Smooth muscle cell (in vitro differentiated cells): ENCODE results near the gene APOBR. TPM values are rescaled to one million over a fixed set of nuclear protein-coding genes. Genes with fewer than 3 reads are reported as not detected.
"Not testable (repeated sequence)": the region's sequence is repeated elsewhere in the genome, so short reads cannot be mapped to it uniquely, and the experiment has no call there.

Experiments used
- DNase-seq: peaks from one replicate; lab custom pipeline; 2025; ENCODE audit not compliant: unreplicated experiment; lab: John Stamatoyannopoulos, UW
- H2AFZ ChIP-seq: fragments of 200-600 bp; sonication (generic); 2 replicates; pipeline ENCODE4 v1.6.0; 2016; ENCODE audit warnings: antibody characterized with exemption, low read depth, mild to moderate bottlenecking
- H3F3A ChIP-seq: fragments of 200-600 bp; sonication (generic); 2 replicates; pipeline ENCODE4 v1.6.0; 2017; ENCODE audit warnings: antibody characterized with exemption, low read depth
- H3K27ac ChIP-seq: fragments of 200-600 bp; sonication (generic); 2 replicates; pipeline ENCODE4 v1.5.1; 2016; ENCODE audit warnings: low read depth, mild to moderate bottlenecking
- H3K27me3 ChIP-seq: fragments of 200-600 bp; sonication (generic); 2 replicates; pipeline ENCODE4 v1.6.1; 2016; ENCODE audit warnings: low read depth, mild to moderate bottlenecking
- H3K36me3 ChIP-seq: fragments of 200-600 bp; sonication (generic); 2 replicates; pipeline ENCODE4 v1.5.1; 2016; ENCODE audit warnings: low read depth
- H3K4me1 ChIP-seq: fragments of 200-600 bp; sonication (generic); 2 replicates; pipeline ENCODE4 v1.5.1; 2016; ENCODE audit warnings: low read depth
- H3K4me2 ChIP-seq: fragments of 200-600 bp; sonication (generic); 2 replicates; pipeline ENCODE4 v1.6.0; 2016; ENCODE audit warnings: mild to moderate bottlenecking
- H3K4me3 ChIP-seq: fragments of 200-600 bp; sonication (generic); 2 replicates; pipeline ENCODE4 v1.5.1; 2016; ENCODE audit warnings: mild to moderate bottlenecking
- H3K79me2 ChIP-seq: fragments of 200-600 bp; sonication (generic); 2 replicates; pipeline ENCODE4 v1.6.0; 2016; ENCODE audit warnings: low read depth, mild to moderate bottlenecking
- H3K9ac ChIP-seq: fragments of 200-600 bp; sonication (generic); 2 replicates; pipeline ENCODE4 v1.6.0; 2016; ENCODE audit warnings: low read depth
- H3K9me3 ChIP-seq: fragments of 200-600 bp; sonication (generic); replicated peaks from 2 replicates; pipeline ENCODE4 v1.5.1; 2016; ENCODE audit warnings: low read depth
- H4K20me1 ChIP-seq: fragments of 200-600 bp; sonication (generic); 2 replicates; pipeline ENCODE4 v1.6.0; 2016; ENCODE audit warnings: low read depth
- WGBS: methylation state at CpG from one replicate; pipeline ENCODE4 v1.1.7; 2016; ENCODE audit warnings: low lambda C conversion rate; 5-methylcytosine and 5-hydroxymethylcytosine counted together
- polyA plus RNA-seq: library from polyadenylated mRNA; unstranded; fragments of >200 nt; fragmentation: Nextera tagmentation; extraction: Ambion mirVana; gene quantifications from 2 replicates; pipeline ENCODE4 v1.2.1, GENCODE V29; 2016
- total RNA-seq: library from RNA; depleted of rRNA; stranded (reverse); fragments of >200 nt; gene quantifications from 2 replicates; pipeline ENCODE4 v1.2.3, GENCODE V29; 2014
- TF ChIP-seq, protein P1 (sequence below): fragments of 200-600 bp; sonication (generic); IDR thresholded peaks from 2 replicates; pipeline ENCODE4 v1.5.1; 2017; ENCODE audit warnings: borderline replicate concordance, mild to moderate bottlenecking, antibody characterized with exemption; ENCODE audit not compliant: insufficient read depth, poor library complexity, severe bottlenecking

Gene APOBR
- not detected in 2 replicates for total RNA-seq
- not detected in 2 replicates for polyA plus RNA-seq

DNA sequence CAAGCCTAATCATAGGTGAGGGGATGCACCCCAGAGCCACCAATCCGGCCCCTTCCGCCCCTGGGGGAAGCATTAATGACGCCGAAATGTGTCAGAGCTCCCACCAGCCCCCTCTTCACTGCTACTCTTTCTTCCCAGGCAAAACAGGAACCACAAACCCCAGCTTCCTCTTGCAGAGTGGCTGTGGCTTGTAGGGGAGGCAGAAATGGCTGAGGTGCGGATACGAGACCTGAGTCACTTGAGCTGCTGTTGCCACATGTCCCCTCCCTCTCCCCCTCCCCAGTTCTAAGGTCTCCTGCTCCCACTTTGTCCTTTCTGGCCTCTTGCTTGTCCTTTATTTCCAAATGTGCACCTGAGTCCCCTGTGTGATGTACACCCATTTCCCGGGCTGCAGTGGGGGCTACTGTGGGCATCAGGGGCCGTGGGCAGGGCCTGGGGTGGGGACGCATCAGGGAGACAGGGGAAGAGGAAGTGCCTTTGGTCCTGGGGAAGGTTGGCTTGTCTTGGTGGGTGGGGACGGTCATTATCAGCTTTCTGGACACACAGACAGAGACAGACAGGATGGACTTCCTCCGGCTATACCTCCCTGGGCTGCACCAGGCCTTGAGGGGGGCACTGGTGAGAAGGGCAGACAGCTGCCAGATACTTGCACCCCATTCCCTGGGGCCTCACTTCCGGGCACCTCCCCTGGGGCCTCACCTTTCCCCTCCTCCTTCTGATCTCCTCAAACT lies at the start of gene APOBR:
APOBR (plus strand) TSS at position 523 of the 731 bp plus-strand sequence; CDS start at position 562, 39 bp downstream.
- WGBS, result 81% methylated on average over 12 of the region's 12 CpGs
- Histone ChIP-seq H3K4me1 (peaks cover 5% of the 10 kb centered on the region), H3K4me3 (no peak within 1 kb of the TSS), H3K79me2 (no peaks in the 10 kb centered on the region), H3K9ac (no peak within 1 kb of the TSS), H3F3A (no peaks in the 10 kb centered on the region), H3K27ac (no peak within 1 kb of the TSS), H2AFZ (no peak within 1 kb of the TSS), H4K20me1 (no peaks in the 10 kb centered on the region), H3K36me3 (no peaks in the 10 kb centered on the region), H3K27me3 (no peaks in the 10 kb centered on the region), H3K4me2 (no peak within 1 kb of the TSS), H3K9me3 (no peaks in the 10 kb centered on the region)
- DNase-seq, result no peak
- TF ChIP-seq, protein P1, sequence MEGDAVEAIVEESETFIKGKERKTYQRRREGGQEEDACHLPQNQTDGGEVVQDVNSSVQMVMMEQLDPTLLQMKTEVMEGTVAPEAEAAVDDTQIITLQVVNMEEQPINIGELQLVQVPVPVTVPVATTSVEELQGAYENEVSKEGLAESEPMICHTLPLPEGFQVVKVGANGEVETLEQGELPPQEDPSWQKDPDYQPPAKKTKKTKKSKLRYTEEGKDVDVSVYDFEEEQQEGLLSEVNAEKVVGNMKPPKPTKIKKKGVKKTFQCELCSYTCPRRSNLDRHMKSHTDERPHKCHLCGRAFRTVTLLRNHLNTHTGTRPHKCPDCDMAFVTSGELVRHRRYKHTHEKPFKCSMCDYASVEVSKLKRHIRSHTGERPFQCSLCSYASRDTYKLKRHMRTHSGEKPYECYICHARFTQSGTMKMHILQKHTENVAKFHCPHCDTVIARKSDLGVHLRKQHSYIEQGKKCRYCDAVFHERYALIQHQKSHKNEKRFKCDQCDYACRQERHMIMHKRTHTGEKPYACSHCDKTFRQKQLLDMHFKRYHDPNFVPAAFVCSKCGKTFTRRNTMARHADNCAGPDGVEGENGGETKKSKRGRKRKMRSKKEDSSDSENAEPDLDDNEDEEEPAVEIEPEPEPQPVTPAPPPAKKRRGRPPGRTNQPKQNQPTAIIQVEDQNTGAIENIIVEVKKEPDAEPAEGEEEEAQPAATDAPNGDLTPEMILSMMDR, result no peak

DNA sequence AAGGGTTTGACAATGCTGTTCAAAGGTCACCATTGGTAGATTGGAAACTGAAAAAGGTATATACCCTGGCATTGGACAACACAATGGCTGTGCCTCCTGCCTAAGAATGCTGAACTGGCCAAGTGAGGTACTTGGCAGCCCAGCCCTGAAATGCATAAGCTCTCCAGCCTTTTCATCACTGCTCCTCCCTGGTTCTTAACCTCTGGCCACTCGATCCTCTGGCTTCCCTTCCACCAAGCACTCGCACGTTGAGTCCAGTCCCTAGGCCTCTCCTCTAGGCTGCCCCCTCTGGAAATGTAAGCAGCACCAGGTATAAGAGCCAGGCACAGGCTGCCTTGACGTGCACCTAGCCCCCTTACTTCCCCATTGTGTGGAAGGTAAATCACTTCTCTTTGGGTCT lies 48.1 kb upstream of the APOBR start:
- H3K27me3 ChIP-seq, H3K9me3 ChIP-seq, H3F3A ChIP-seq, H3K4me1 ChIP-seq, H3K79me2 ChIP-seq, DNase-seq, H3K27ac ChIP-seq, H4K20me1 ChIP-seq, H3K36me3 ChIP-seq, H3K4me2 ChIP-seq, H3K4me3 ChIP-seq, H3K9ac ChIP-seq, H2AFZ ChIP-seq: not testable (repeated sequence)
- WGBS, result no CpG with 5 or more reads among the region's 4 CpGs

GRCh38 chr16:28447081-28447480 lies 47.4 kb upstream of the APOBR start:
- H3K9ac ChIP-seq, H4K20me1 ChIP-seq, H3K4me2 ChIP-seq, H3K36me3 ChIP-seq, H3K79me2 ChIP-seq, DNase-seq, H3K4me3 ChIP-seq, H2AFZ ChIP-seq, H3F3A ChIP-seq, H3K27ac ChIP-seq, H3K9me3 ChIP-seq, H3K4me1 ChIP-seq, H3K27me3 ChIP-seq: not testable (repeated sequence)
- no CpG with 5 or more reads among the region's 6 CpGs for WGBS

DNA sequence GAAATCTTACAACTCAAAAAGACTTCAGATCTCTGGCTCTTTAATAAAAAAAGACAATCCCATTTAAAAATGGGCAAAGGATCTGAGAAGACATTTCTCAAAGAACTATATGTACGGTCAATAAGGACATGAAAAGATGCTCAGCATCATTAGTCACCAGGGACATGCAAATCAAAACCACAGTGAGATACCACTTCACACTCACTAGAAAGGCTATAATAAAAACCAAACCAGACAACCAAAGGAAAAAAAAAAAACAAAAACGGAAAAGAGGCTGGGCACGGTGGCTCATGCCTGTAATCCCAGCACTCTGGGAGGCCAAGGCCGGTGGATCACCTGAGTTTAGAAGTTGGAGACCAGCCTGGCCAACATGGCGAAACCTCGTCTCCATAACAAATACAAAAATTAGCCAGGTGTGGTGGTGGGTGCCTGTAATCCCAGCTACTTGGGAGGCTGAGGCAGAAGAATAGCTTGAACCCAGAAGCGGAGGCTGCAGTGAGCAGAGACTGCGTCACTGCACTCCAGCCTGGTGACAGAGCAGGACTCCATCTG lies 20.7 kb upstream of the APOBR start:
- H3K4me1 ChIP-seq, result no peaks in the 10 kb centered on the region
- H3K79me2 ChIP-seq, result no peaks in the 10 kb centered on the region
- no peaks in the 10 kb centered on the region for H3K36me3 ChIP-seq
- H4K20me1 ChIP-seq, result no peaks in the 10 kb centered on the region
- WGBS, result 83% methylated on average over 8 of the region's 8 CpGs
- H3K9me3 ChIP-seq, result no peaks in the 10 kb centered on the region
- DNase-seq, result no peak
- no peak overlapping the region for H3K4me3 ChIP-seq
- no peak overlapping the region for H3K9ac ChIP-seq
- H3F3A ChIP-seq, result no peaks in the 10 kb centered on the region
- TF ChIP-seq, protein P1, result no peak
- no peak overlapping the region for H3K27ac ChIP-seq
- H3K27me3 ChIP-seq, result no peaks in the 10 kb centered on the region
- no peak overlapping the region for H2AFZ ChIP-seq
- no peak overlapping the region for H3K4me2 ChIP-seq
